Body of pancreas (tissue), 4 donors: ENCODE results near the gene NOL12. TPM values are rescaled to one million over a fixed set of nuclear protein-coding genes. Genes with fewer than 3 reads are reported as not detected.
"Not testable (repeated sequence)": the region's sequence is repeated elsewhere in the genome, so short reads cannot be mapped to it uniquely, and the experiment has no call there.

Experiments used
- ATAC-seq: fragments of 150-250 bp; one replicate; pipeline ENCODE4 v1.9.1; 2016
- DNase-seq, 4 donors: peaks; one replicate each; pipeline ENCODE4 v3.0.0-alpha.2; 2019
- H3K27ac ChIP-seq, 4 donors: fragments of 200-600 bp; sonication (generic); 1 replicate in 3 of 4; 2 replicates in 1 of 4; pipeline versions ENCODE4 v1.5.1 to v1.6.1; 2016 to 2019; ENCODE audit warnings: mild to moderate bottlenecking in 1 of 4, mixed read lengths in 1 of 4, moderate library complexity in 1 of 4
- H3K27me3 ChIP-seq, 2 donors: fragments of 200-600 bp; sonication (generic); one replicate each; pipeline ENCODE4 v1.6.0; 2016; ENCODE audit warnings: mild to moderate bottlenecking in 1 of 2
- H3K36me3 ChIP-seq, 2 donors: fragments of 200-600 bp; sonication (generic); replicated peaks in 1 of 2; 2 replicates each; pipeline ENCODE4 v1.5.1; 2016; ENCODE audit warnings: low read depth in 2 of 2; ENCODE audit not compliant: insufficient read depth in 1 of 2
- H3K4me1 ChIP-seq: fragments of 200-600 bp; sonication (generic); one replicate; pipeline ENCODE4 v1.6.0; 2016
- H3K4me3 ChIP-seq, 2 donors: fragments of 200-600 bp; sonication (generic); 1 replicate in 1 of 2; 2 replicates in 1 of 2; pipeline ENCODE4 v1.5.1; 2016 to 2019
- H3K9me3 ChIP-seq, 3 donors: fragments of 200-600 bp; sonication (generic); 1 replicate in 2 of 3; 2 replicates in 1 of 3; pipeline ENCODE4 v1.5.1; 2016
- POLR2A ChIP-seq, 3 donors: fragments of 450-650 bp; IDR thresholded peaks; one replicate each; pipeline ENCODE4 v1.6.1; 2016; ENCODE audit warnings: antibody characterized with exemption in 3 of 3, mild to moderate bottlenecking in 2 of 3
- WGBS, 2 donors: methylation state at CpG; one replicate each; pipeline ENCODE4 v1.1.5; 2017; 5-methylcytosine and 5-hydroxymethylcytosine counted together
- intact Hi-C: fragments of 100-400 bp; cut with DNase I; formaldehyde crosslinking; loops from one replicate; pipeline ENCODE4 v1.15.1; 2023
- total RNA-seq, 2 donors: library from RNA; depleted of rRNA; stranded (reverse); fragments of >200 nt; gene quantifications; one replicate each; pipeline ENCODE4 v1.1.0, GENCODE V29; 2016
- TF ChIP-seq, protein P1 (sequence below), 7 experiments: fragments of 450-650 bp in 4 of 7; fragments of 200-600 bp in 3 of 7; sonication (generic) in 3 of 7; IDR thresholded peaks; one replicate each; pipeline ENCODE4 v1.5.1; 2016 to 2019; ENCODE audit warnings: antibody characterized with exemption in 7 of 7

The NOL12 gene
- total RNA-seq, 2 donors from 2014 or later = 10.4 to 19.1 TPM

GRCh38 chr22:37655252-37655563, 30.9 kb upstream of the NOL12 start:
- no peak for DNase-seq
- Histone ChIP-seq H3K27ac (no peak overlapping the region), H3K27me3 (no peaks in the 10 kb centered on the region), H3K9me3 (no peaks in the 10 kb centered on the region), H3K36me3 (no peaks in the 10 kb centered on the region), H3K4me3 (no peak overlapping the region), H3K4me1 (peaks cover 17% of the 10 kb centered on the region)
- intact Hi-C loops = no loop called here
- 85 to 91% methylated on average over 8 to 11 of the region's 17 CpGs for WGBS, 2 donors
- TF ChIP-seq, protein P1, sequence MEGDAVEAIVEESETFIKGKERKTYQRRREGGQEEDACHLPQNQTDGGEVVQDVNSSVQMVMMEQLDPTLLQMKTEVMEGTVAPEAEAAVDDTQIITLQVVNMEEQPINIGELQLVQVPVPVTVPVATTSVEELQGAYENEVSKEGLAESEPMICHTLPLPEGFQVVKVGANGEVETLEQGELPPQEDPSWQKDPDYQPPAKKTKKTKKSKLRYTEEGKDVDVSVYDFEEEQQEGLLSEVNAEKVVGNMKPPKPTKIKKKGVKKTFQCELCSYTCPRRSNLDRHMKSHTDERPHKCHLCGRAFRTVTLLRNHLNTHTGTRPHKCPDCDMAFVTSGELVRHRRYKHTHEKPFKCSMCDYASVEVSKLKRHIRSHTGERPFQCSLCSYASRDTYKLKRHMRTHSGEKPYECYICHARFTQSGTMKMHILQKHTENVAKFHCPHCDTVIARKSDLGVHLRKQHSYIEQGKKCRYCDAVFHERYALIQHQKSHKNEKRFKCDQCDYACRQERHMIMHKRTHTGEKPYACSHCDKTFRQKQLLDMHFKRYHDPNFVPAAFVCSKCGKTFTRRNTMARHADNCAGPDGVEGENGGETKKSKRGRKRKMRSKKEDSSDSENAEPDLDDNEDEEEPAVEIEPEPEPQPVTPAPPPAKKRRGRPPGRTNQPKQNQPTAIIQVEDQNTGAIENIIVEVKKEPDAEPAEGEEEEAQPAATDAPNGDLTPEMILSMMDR (IDR thresholded peaks at IDR 0.05) = no peak
- TF ChIP-seq POLR2A (IDR thresholded peaks at IDR 0.05) = no peak
- ATAC-seq = no peak

- 94 to 96% methylated on average over 3 to 4 of the region's 4 CpGs for WGBS, 2 donors
- H3K27ac ChIP-seq, H3K4me3 ChIP-seq, H3K9me3 ChIP-seq, ATAC-seq, H3K27me3 ChIP-seq, DNase-seq, intact Hi-C loops, H3K36me3 ChIP-seq: not testable (repeated sequence)
- H3K4me1 ChIP-seq = peaks cover 31% of the 10 kb centered on the region
Measured at GRCh38 chr22:37656583-37656982, 29.6 kb upstream of the NOL12 start.

GRCh38 chr22:37657590-37658132, 28.5 kb upstream of the NOL12 start:
- Histone ChIP-seq H3K4me1 (peaks cover 31% of the 10 kb centered on the region), H3K4me3 (no peak overlapping the region), H3K9me3 (no peaks in the 10 kb centered on the region), H3K27ac (peak overlapping the region; percentile 44 to 81 (median 64)), H3K36me3 (no peaks in the 10 kb centered on the region), H3K27me3 (no peaks in the 10 kb centered on the region)
- ATAC-seq (no peak), DNase-seq (no peak)
- 5% methylated on average over 6 of the region's 6 CpGs for WGBS, 2 donors
- no peak for TF ChIP-seq POLR2A (IDR thresholded peaks at IDR 0.05)
- TF ChIP-seq, protein P1 (IDR thresholded peaks at IDR 0.05) = no peak
- intact Hi-C loops = no loop called here

DNA sequence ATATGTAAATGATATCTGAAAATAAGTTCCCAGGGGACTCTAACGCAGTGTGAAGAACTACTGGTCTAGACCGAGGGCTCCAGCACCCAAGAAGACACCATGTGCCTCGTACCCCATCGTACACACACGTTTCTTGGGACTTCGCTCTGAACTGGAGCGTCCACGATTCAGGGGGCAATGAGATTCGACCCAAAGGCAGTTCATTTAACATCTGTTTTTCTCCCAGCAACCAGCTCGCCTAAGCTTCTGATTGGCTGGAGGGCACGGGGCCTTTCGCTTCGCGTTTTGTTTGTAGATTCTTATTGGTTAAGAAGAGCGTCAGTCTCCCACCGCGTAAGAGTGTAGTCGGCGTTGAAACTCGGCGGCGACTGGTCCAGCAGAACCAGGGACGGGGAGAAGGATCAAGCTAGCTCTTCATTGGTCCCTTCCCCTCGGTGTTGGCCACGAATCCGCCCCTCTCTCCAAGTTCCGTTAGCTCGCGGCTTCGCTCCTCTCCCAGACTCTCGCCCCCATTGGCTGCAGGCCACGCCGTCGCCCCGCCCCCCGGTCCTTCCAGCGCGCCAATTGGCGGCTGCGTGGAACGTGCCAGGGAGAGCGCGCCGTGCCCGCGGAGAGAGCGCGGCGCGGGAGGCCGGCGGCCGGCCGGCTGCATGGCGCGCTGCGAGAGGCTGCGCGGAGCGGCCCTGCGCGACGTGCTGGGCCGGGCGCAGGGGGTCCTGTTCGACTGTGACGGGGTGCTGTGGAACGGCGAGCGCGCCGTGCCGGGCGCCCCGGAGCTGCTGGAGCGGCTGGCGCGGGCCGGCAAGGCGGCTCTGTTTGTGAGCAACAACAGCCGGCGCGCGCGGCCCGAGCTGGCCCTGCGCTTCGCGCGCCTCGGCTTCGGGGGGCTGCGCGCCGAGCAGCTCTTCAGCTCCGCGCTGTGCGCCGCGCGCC, 27.7 kb upstream of the NOL12 start, which contains the start of gene PDXP:
Gene PDXP (plus strand): TSS at position 591 of the 933 bp plus-strand sequence. CDS start 60 bp downstream, at position 651.
- peak; percentile 99 for DNase-seq
- H3K9me3 ChIP-seq = no peaks in the 10 kb centered on the region
- ATAC-seq = peak; percentile 96
- peak within 1 kb of the TSS; percentile 21 to 28 for H3K4me3 ChIP-seq
- 0 to 6% methylated on average over 8 to 61 of the region's 101 CpGs for WGBS, 2 donors
- peak within 1 kb of the TSS; percentile 44 to 81 (median 64) for H3K27ac ChIP-seq
- peak in 2 of 3 donors; percentile 30 to 46 for TF ChIP-seq POLR2A (IDR thresholded peaks at IDR 0.05)
- TF ChIP-seq, protein P1 (IDR thresholded peaks at IDR 0.05) = peak in 1 of 7 experiments; percentile 18
- H3K4me1 ChIP-seq = peaks cover 31% of the 10 kb centered on the region
- intact Hi-C loops = no loop called here
- H3K36me3 ChIP-seq = no peaks in the 10 kb centered on the region
- H3K27me3 ChIP-seq = no peaks in the 10 kb centered on the region

DNA sequence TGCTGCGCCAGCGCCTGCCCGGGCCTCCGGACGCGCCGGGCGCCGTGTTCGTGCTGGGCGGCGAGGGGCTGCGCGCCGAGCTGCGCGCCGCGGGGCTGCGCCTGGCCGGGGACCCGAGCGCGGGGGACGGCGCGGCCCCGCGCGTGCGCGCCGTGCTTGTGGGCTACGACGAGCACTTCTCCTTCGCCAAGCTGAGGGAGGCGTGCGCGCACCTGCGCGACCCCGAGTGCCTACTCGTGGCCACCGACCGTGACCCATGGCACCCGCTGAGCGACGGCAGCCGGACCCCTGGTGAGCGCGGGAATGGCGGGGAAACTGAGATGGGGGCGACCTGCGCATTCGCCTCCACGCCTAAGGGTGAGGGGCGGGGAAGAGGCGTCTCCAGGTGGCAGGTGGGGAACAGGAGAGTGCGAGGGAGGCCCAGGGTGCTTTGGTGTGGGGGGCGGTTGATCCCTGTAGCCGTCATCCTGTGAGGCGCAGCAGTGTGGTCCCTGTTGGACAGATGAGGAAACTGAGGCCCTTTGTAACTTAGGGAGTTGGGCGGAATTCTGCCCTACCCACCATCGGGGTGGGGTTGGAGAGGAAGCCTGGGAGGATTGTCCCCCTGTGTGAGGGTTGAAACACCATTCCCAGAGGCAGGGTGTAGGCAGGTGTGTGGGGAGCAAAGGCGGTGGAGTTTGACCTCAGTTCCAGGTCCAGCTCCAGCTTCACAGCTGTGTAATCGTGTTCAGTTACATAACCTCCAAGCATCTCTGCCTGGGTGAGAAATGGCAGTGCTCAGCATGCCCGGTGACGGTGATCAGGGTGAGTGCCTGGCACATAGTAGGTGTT, 26.9 kb upstream of the NOL12 start:
- H3K27ac ChIP-seq = peak overlapping the region in 3 of 4 donors; percentile 30 to 81 (median 78)
- no peaks in the 10 kb centered on the region for H3K9me3 ChIP-seq
- intact Hi-C loops = no loop called here
- peaks cover 31% of the 10 kb centered on the region for H3K4me1 ChIP-seq
- TF ChIP-seq, protein P1 (IDR thresholded peaks at IDR 0.05) = no peak
- peak in 1 of 3 donors; percentile 20 for TF ChIP-seq POLR2A (IDR thresholded peaks at IDR 0.05)
- DNase-seq (peak; percentile 57 to 71 (median 62)), ATAC-seq (peak; percentile 14)
- H3K27me3 ChIP-seq = no peaks in the 10 kb centered on the region
- no peaks in the 10 kb centered on the region for H3K36me3 ChIP-seq
- peak overlapping the region; percentile 21 to 28 for H3K4me3 ChIP-seq
- WGBS, 2 donors = 2 to 5% methylated on average over 11 to 39 of the region's 68 CpGs
